ENCODE data around the gene PALLD. TPM values are rescaled to one million over a fixed set of nuclear protein-coding genes. Genes with fewer than 3 reads are reported as not detected.

Gene PALLD
- total and polyA plus RNA-seq, 3 donors from 2014 or later, result 138 to 156 (median 146) TPM

DNA sequence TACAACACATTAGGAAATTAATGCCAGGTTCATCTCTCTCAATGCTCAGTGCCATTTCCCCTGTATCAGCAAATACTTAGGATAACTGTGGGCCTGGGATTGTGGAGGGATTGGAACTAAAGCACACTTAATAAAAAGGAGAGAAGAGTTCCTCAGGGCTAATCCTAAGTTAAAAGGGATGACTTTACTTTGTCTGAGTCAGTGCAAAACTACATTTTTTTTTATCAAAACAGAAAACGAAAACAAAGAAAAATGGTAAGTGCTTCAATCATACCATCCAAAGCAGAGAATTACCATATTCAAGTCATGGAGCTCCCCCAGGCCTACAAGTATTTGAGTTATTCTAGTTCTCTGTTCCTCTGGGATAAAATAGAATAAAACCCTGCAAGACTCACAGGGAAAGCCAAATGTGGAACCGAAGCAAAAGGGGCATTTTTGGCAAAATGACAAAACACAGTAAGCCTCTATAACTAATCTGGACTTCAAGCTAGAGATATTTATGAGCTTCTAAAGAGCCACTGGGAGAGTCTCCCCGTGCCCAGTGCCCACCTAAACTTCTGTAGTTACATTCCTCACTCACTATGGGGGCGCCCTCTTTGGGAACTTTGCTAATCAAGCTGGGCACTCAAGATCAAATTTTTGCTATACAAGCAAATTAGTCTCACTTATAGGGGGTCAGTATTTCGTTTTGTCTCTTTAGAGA lies 53.4 kb downstream of the PALLD start:
- TF ChIP-seq, protein P1, sequence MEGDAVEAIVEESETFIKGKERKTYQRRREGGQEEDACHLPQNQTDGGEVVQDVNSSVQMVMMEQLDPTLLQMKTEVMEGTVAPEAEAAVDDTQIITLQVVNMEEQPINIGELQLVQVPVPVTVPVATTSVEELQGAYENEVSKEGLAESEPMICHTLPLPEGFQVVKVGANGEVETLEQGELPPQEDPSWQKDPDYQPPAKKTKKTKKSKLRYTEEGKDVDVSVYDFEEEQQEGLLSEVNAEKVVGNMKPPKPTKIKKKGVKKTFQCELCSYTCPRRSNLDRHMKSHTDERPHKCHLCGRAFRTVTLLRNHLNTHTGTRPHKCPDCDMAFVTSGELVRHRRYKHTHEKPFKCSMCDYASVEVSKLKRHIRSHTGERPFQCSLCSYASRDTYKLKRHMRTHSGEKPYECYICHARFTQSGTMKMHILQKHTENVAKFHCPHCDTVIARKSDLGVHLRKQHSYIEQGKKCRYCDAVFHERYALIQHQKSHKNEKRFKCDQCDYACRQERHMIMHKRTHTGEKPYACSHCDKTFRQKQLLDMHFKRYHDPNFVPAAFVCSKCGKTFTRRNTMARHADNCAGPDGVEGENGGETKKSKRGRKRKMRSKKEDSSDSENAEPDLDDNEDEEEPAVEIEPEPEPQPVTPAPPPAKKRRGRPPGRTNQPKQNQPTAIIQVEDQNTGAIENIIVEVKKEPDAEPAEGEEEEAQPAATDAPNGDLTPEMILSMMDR (IDR thresholded peaks at IDR 0.05), result no peak
- TF ChIP-seq POLR2A (IDR thresholded peaks at IDR 0.05), result no peak
- no peaks in the 10 kb centered on the region for H3K9me3 ChIP-seq
- H3K4me3 ChIP-seq, result no peak overlapping the region
- H3K36me3 ChIP-seq (ENCODE audit: low read depth, missing control alignments), result no peaks in the 10 kb centered on the region
- 78 to 87% methylated on average over 5 of the region's 5 CpGs for WGBS, 2 donors
- DNase-seq, result no peak
- H3K27me3 ChIP-seq, result no peaks in the 10 kb centered on the region
- no peak overlapping the region for H3K27ac ChIP-seq
- H3K4me1 ChIP-seq, result no peaks in the 10 kb centered on the region
- intact Hi-C loops (cut with DNase I; ENCODE audit: low total_unique reads), result no loop called here

DNA sequence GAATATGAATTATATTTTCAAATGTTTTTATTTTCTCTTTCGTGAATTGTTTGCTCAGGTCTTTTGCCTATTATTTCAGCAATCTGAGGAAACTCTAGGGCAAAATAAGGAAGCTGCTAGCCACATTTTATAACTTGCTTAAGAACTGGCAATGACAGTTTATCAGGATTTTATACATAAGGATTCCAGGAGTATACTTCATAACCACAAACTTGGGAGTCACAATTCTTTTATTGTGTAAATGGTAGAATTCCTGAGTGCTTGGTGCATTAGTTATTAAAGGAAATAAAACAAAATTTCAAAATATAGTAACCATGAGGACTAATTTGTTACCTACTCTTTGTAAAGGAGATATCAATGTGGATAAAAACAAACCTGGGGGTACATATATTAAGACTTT lies 54.4 kb downstream of the PALLD start:
- TF ChIP-seq, protein P1 (IDR thresholded peaks at IDR 0.05), result no peak
- TF ChIP-seq POLR2A (IDR thresholded peaks at IDR 0.05), result no peak

DNA sequence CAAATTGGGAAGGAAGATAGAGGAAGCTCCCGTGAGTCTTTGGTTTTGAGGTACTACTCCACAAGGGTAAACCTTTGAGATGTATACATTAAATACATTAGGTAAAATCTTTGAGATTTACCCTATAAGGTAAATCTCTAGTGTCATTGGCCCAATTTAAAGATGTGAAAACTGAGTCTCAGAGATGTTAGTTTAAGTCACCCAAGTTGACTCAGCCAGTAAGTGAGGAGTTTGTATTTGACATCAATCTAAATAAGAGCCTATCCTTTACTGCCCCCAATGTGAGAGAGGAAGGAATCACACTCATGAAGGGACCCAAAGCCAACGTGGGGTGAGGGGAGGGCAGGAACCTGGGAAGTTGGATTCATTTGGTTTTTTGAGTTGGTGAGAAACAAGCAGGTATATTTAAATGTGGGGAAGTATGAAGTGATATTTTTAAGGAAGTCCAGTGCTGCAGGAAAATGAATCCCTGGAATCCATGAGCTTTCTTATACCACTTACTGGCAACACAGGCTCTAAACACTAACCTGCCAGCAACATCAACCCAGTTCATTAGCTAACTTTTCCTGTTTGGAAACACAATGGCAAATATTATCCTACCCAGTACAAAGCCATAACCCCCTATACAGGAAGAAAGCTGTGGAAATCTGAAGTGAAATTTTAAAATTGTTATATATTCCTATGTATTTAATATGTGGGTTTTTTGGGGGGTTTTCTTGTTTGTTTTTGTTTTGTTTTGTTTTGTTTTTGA lies 55.3 kb downstream of the PALLD start:
- Histone ChIP-seq H3K36me3 (ENCODE audit: low read depth, missing control alignments) (no peaks in the 10 kb centered on the region), H3K4me1 (no peaks in the 10 kb centered on the region), H3K9me3 (no peaks in the 10 kb centered on the region), H3K27ac (no peak overlapping the region), H3K4me3 (no peak overlapping the region), H3K27me3 (no peaks in the 10 kb centered on the region)
- 70 to 85% methylated on average over 2 of the region's 2 CpGs for WGBS, 2 donors
- intact Hi-C loops (cut with DNase I; ENCODE audit: low total_unique reads), result no loop called here
- TF ChIP-seq POLR2A (IDR thresholded peaks at IDR 0.05), result no peak
- TF ChIP-seq, protein P1 (IDR thresholded peaks at IDR 0.05), result no peak
- no peak for DNase-seq

More for the DNA sequence above, 54.4 kb downstream of the PALLD start:
- no peaks in the 10 kb centered on the region for H3K9me3 ChIP-seq
- intact Hi-C loops (cut with DNase I; ENCODE audit: low total_unique reads), result no loop called here
- H3K27me3 ChIP-seq, result no peaks in the 10 kb centered on the region
- 93% methylated on average over 1 of the region's 1 CpG for WGBS, 2 donors
- H3K4me3 ChIP-seq, result no peak overlapping the region
- no peaks in the 10 kb centered on the region for H3K4me1 ChIP-seq
- no peak overlapping the region for H3K27ac ChIP-seq
- no peaks in the 10 kb centered on the region for H3K36me3 ChIP-seq (ENCODE audit: low read depth, missing control alignments)
- DNase-seq, result no peak

DNA sequence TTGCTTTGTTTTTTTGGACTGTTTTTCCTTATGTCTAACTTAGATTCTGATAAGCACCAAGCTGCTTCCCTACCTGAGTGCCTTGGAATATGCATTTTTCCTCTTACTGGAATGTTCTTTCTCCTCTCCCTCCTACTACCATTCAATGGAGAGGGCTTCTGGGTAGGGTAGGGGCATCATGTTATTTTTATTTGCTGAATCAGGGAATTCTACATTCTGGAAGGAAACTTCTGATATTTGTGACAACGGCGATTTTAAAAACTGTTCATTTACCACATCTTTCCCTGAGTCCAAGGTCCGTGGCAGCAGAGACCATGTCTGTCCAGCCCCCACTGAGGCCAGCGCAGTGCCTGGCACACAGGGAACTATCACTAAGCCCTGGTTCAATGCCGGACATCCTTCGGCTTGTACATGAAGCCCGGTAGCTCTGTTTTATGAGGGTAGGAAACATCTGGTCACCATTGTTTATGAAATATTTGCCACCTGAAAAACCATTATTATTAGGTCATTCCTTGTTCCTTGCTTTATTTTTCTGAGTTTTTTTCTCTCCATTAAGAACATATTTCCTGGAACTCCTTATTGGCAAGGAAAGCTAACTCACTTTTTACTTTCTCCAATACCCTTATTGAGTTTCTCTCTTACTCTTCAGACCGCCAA lies 57.0 kb downstream of the PALLD start:
- Histone ChIP-seq H3K9me3 (no peaks in the 10 kb centered on the region), H3K4me3 (no peak overlapping the region), H3K4me1 (no peaks in the 10 kb centered on the region), H3K36me3 (ENCODE audit: low read depth, missing control alignments) (no peaks in the 10 kb centered on the region), H3K27me3 (no peaks in the 10 kb centered on the region), H3K27ac (no peak overlapping the region)
- 63 to 84% methylated on average over 8 of the region's 8 CpGs for WGBS, 2 donors
- TF ChIP-seq, protein P1 (IDR thresholded peaks at IDR 0.05), result no peak
- no peak for TF ChIP-seq POLR2A (IDR thresholded peaks at IDR 0.05)
- DNase-seq, result no peak
- intact Hi-C loops (cut with DNase I; ENCODE audit: low total_unique reads), result no loop called here

All from testis (tissue), 3 donors.